Liver (tissue), 9 donors: Measurements from ENCODE around the gene INTS1. TPM values are rescaled to one million over a fixed set of nuclear protein-coding genes. Genes with fewer than 3 reads are reported as not detected.

ENCODE experiments used
- DNase-seq: peaks from one replicate; pipeline ENCODE4 v3.0.0-alpha.2; 2017; ENCODE audit warnings: low spot score
- H3K27ac ChIP-seq, 2 donors: one replicate each; pipeline ENCODE4 v1.7.0; 2013; ENCODE audit warnings: inconsistent platforms in 2 of 2, low read length in 2 of 2, control low read depth in 1 of 2, low read depth in 1 of 2, mild to moderate bottlenecking in 1 of 2
- H3K27me3 ChIP-seq, 4 donors: one replicate each; pipeline versions ENCODE4 v1.6.1 to v1.7.0; 2013; ENCODE audit warnings: low read length in 3 of 4, inconsistent platforms in 1 of 4, mild to moderate bottlenecking in 1 of 4, moderate library complexity in 1 of 4; ENCODE audit not compliant: control insufficient read depth in 4 of 4, insufficient read depth in 4 of 4
- H3K36me3 ChIP-seq, 4 donors: one replicate each; pipeline versions ENCODE4 v1.6.1 to v1.7.0; 2013; ENCODE audit warnings: low read length in 3 of 4, mild to moderate bottlenecking in 3 of 4, low read depth in 1 of 4, moderate library complexity in 1 of 4; ENCODE audit not compliant: control insufficient read depth in 4 of 4, insufficient read depth in 3 of 4
- H3K4me1 ChIP-seq, 4 donors: one replicate each; pipeline versions ENCODE4 v1.6.1 to v1.7.0; 2013; ENCODE audit warnings: low read length in 3 of 4, mild to moderate bottlenecking in 3 of 4, moderate library complexity in 1 of 4; ENCODE audit not compliant: control insufficient read depth in 4 of 4, insufficient read depth in 4 of 4
- H3K4me3 ChIP-seq, 3 donors: one replicate each; pipeline versions ENCODE4 v1.6.1 to v1.7.0; 2013; ENCODE audit warnings: low read length in 3 of 3, control low read depth in 1 of 3, low read depth in 1 of 3, mild to moderate bottlenecking in 1 of 3
- H3K9ac ChIP-seq, 2 donors: one replicate each; pipeline ENCODE4 v1.7.0; 2013; ENCODE audit warnings: low read length in 2 of 2, mild to moderate bottlenecking in 2 of 2, moderate library complexity in 2 of 2, control low read depth in 1 of 2, low read depth in 1 of 2
- H3K9me3 ChIP-seq, 4 donors: one replicate each; pipeline versions ENCODE4 v1.6.1 to v1.7.0; 2013; ENCODE audit warnings: low read length in 3 of 4; ENCODE audit not compliant: control insufficient read depth in 4 of 4
- ATF3 ChIP-seq: IDR thresholded peaks from 2 replicates; pipeline ENCODE4 v1.6.1; 2016; ENCODE audit warnings: antibody characterized with exemption
- FOXA1 ChIP-seq: IDR thresholded peaks from 2 replicates; pipeline ENCODE4 v1.6.1; 2016; ENCODE audit warnings: antibody characterized with exemption
- HNF4G ChIP-seq: IDR thresholded peaks from 2 replicates; pipeline ENCODE4 v1.6.1; 2016; ENCODE audit warnings: antibody characterized with exemption
- JUND ChIP-seq, 2 donors: IDR thresholded peaks; 2 replicates each; pipeline ENCODE4 v1.6.1; 2016; ENCODE audit warnings: antibody characterized with exemption in 2 of 2
- MAX ChIP-seq: IDR thresholded peaks from 2 replicates; pipeline ENCODE4 v1.6.1; 2016; ENCODE audit warnings: antibody characterized with exemption
- NR2F2 ChIP-seq: IDR thresholded peaks from 2 replicates; pipeline ENCODE4 v1.6.1; 2016; ENCODE audit warnings: antibody characterized with exemption
- TAF1 ChIP-seq: conservative IDR thresholded peaks from 2 replicates; pipeline ENCODE4 v1.6.1; 2016; ENCODE audit warnings: antibody characterized with exemption, mild to moderate bottlenecking
- YY1 ChIP-seq: IDR thresholded peaks from 2 replicates; pipeline ENCODE4 v1.6.1; 2016; ENCODE audit warnings: antibody characterized with exemption, mild to moderate bottlenecking
- ZBTB33 ChIP-seq: IDR thresholded peaks from 2 replicates; pipeline ENCODE4 v1.6.1; 2016; ENCODE audit warnings: antibody characterized with exemption
- WGBS: extraction: QIAGEN DNeasy Blood & Tissue Kit; methylation state at CpG from one replicate; pipeline ENCODE4 v1.1.7; 2013; 5-methylcytosine and 5-hydroxymethylcytosine counted together
- polyA plus RNA-seq, 2 donors: library from polyadenylated mRNA; stranded (reverse) in 1 of 2; unstranded in 1 of 2; fragments of 200-250 nt in 1 of 2; fragments of >200 nt in 1 of 2; fragmentation: Nextera tagmentation in 1 of 2; extraction: Ambion mirVana in 1 of 2; gene quantifications; one replicate each; pipeline versions ENCODE4 v1.2.1 to v1.2.3, GENCODE V29; 2013 to 2015
- total RNA-seq, 2 donors: library from RNA; depleted of rRNA; stranded (reverse); fragments of >200 nt; gene quantifications; one replicate each; pipeline ENCODE4 v1.2.3, GENCODE V29; 2014
- TF ChIP-seq, protein P1 (sequence below): fragments of 150-350 bp; IDR thresholded peaks from 2 replicates; pipeline ENCODE4 v1.5.1; 2017; ENCODE audit warnings: improper control_type of control experiment, low read depth, low read length; ENCODE audit not compliant: missing input control
- TF ChIP-seq, protein P2 (sequence below): IDR thresholded peaks from 2 replicates; pipeline ENCODE4 v1.6.1; 2016; ENCODE audit warnings: antibody characterized with exemption, mild to moderate bottlenecking
- donor health status: healthy.
- donor health status: healthy.
- donor health status: healthy.
- donor health status: healthy.
- donor health status: healthy.

The INTS1 gene
- total and polyA plus RNA-seq, 4 donors: 14.6 to 37.9 (median 30.7) TPM

DNA sequence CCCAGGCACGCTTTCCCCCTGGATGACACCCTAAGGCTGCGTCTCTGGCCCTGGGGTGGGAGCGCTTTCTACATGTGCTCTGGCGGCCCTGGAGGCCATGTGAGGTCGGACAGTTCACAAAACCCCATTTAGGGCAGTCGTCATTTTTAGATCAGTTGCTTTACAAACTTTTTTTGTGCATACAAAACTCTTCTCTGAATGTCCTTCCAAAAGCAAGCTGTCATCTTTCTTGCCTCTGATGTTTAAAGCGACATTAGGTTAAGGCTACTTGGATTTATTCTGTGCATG, 32.2 kb upstream of the INTS1 start:
- H3K36me3 ChIP-seq: peaks cover 4 to 15% (median 9%) of the 10 kb centered on the region in 4 donors
- no peak for DNase-seq
- peak overlapping the region; percentile 89 to 94 for H3K27ac ChIP-seq

More for the DNA sequence above, 32.2 kb upstream of the INTS1 start:
- WGBS: 84% methylated on average over 7 of the region's 7 CpGs
- Histone ChIP-seq H3K27me3 (no peaks in the 10 kb centered on the region), H3K9me3 (no peaks in the 10 kb centered on the region), H3K4me3 (no peak overlapping the region), H3K4me1 (peaks cover 8 to 36% (median 25%) of the 10 kb centered on the region in 4 donors), H3K9ac (peak overlapping the region in 1 of 2 donors; percentile 16)
- TF ChIP-seq, protein P1, sequence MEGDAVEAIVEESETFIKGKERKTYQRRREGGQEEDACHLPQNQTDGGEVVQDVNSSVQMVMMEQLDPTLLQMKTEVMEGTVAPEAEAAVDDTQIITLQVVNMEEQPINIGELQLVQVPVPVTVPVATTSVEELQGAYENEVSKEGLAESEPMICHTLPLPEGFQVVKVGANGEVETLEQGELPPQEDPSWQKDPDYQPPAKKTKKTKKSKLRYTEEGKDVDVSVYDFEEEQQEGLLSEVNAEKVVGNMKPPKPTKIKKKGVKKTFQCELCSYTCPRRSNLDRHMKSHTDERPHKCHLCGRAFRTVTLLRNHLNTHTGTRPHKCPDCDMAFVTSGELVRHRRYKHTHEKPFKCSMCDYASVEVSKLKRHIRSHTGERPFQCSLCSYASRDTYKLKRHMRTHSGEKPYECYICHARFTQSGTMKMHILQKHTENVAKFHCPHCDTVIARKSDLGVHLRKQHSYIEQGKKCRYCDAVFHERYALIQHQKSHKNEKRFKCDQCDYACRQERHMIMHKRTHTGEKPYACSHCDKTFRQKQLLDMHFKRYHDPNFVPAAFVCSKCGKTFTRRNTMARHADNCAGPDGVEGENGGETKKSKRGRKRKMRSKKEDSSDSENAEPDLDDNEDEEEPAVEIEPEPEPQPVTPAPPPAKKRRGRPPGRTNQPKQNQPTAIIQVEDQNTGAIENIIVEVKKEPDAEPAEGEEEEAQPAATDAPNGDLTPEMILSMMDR: no peak
- TF ChIP-seq MAX (no peak), NR2F2 (no peak), ZBTB33 (no peak), ATF3 (no peak), TAF1 (no peak), YY1 (no peak), FOXA1 (no peak), HNF4G (no peak), JUND (IDR thresholded peaks at IDR 0.05) (no peak)
- TF ChIP-seq, protein P2, sequence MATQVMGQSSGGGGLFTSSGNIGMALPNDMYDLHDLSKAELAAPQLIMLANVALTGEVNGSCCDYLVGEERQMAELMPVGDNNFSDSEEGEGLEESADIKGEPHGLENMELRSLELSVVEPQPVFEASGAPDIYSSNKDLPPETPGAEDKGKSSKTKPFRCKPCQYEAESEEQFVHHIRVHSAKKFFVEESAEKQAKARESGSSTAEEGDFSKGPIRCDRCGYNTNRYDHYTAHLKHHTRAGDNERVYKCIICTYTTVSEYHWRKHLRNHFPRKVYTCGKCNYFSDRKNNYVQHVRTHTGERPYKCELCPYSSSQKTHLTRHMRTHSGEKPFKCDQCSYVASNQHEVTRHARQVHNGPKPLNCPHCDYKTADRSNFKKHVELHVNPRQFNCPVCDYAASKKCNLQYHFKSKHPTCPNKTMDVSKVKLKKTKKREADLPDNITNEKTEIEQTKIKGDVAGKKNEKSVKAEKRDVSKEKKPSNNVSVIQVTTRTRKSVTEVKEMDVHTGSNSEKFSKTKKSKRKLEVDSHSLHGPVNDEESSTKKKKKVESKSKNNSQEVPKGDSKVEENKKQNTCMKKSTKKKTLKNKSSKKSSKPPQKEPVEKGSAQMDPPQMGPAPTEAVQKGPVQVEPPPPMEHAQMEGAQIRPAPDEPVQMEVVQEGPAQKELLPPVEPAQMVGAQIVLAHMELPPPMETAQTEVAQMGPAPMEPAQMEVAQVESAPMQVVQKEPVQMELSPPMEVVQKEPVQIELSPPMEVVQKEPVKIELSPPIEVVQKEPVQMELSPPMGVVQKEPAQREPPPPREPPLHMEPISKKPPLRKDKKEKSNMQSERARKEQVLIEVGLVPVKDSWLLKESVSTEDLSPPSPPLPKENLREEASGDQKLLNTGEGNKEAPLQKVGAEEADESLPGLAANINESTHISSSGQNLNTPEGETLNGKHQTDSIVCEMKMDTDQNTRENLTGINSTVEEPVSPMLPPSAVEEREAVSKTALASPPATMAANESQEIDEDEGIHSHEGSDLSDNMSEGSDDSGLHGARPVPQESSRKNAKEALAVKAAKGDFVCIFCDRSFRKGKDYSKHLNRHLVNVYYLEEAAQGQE: no peak
